SKM-1 treated with dmso at 0.1 percent for 144 hours (cell line): ENCODE results near the gene RAB6B.

Source experiments
- DNase-seq: peaks from one replicate; lab custom pipeline; 2025; ENCODE audit not compliant: unreplicated experiment; lab: John Stamatoyannopoulos, UW

The RAB6B gene

DNA sequence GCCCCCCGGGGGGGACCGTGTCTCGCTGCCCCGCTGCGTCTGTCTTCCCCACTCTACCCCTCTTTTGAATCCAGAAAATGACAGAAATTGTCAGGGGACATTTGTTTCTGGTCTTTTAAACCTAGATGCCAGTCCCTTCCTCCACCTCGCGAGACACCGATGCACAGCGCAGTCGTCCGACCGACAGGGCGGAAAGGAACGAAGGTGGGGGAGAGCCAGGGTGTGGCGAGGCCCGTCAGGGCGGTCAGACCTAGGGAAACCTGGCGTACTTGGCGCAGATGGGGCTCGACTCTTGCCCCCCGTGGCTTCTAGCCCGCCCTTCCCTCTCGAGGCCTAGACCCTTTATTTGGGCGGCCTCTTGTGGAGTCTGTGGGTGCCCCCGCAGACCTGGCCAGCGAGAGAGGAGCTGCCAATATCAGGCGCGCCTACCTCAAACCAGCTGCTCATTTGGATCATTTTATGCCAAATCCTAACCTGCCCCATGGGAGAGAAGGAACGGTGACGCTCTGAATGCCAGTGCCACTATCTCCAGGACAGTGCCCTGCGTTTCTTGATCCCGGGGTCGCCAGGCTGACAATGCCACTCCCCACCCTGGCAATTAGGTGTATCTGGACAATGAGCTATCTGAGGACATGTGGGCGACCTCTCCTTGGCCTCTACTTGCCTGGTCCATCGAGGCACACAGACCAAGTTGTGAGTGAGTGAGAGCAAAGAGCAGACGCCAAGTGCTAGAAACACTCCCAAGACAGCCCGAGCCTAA lies 500 bp upstream of the RAB6B start:
- DNase-seq: no peak

DNA sequence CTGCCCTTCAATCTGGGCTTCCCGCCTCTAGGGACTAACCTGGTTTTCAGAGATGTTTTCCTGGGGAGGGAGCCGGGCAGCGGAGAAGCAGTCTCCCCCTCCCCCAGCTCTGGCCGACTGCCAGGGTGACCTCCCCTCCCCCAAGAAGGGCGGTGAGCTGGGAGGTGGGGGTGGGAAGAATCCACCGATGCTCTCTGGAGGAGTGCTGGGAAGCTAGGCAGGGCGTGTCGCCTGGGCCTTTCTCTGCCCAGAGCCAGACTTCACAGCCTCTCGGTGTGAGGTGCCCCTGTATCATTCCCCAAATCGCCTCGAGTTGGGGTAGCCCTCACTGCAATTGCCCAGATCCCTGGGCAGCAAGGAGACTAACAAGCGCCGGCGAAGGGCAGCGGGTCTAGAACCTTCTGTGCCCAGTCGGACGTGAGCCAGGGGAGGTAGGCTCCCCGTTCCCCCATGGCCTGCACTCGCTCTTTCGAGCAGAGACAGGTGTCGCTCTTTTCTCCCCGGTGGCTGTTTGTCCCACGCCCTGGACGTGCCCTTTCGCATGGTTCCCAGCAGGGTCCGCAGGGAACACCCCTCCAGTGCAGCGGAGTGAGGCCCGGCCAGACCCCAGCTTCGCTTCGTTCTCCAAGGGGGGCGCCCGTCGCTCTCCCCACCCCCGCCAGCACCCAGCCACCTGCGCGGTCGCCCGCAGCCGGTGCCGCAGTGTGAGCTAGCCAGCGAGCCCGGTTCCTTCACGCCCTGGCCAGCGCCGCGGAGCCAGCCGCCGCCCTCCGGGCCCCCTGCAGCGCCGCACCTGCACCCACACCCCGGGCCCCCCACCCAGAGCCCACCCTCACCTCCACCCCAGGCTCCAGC lies 1.1 kb downstream of the RAB6B start:
- no peak for DNase-seq

DNA sequence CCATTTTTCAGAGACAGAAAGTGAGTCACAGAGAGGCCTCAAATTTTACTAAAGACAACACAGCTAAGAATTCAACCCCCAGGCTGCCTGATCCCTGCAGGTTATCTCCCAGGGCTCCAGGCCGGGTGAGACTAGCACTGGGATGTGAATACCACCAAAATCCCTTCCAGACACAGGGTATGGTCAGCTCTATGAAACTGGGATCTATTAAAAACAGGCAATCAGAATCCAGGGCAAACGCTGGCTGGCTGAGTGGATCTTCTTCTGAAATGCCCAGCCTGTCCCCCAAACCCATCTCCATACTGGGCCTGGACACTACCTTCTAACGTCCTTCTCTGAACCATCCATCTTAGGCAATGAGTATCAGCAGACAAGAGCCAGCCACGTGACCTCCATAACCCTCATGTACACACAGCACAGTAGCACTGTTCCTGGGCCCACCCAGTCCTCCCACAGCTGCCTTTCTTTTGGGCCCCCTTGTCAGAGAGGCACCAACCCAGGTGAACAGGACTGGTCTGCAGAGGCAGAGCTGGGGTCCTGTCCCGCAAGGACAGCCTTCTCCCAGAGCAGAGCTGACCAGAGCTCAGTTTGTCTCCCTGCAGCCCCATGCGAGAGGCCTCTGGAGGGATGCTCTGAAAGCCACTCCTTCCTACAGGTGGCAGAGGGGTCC lies 1.9 kb downstream of the RAB6B start:
- no peak for DNase-seq

DNA sequence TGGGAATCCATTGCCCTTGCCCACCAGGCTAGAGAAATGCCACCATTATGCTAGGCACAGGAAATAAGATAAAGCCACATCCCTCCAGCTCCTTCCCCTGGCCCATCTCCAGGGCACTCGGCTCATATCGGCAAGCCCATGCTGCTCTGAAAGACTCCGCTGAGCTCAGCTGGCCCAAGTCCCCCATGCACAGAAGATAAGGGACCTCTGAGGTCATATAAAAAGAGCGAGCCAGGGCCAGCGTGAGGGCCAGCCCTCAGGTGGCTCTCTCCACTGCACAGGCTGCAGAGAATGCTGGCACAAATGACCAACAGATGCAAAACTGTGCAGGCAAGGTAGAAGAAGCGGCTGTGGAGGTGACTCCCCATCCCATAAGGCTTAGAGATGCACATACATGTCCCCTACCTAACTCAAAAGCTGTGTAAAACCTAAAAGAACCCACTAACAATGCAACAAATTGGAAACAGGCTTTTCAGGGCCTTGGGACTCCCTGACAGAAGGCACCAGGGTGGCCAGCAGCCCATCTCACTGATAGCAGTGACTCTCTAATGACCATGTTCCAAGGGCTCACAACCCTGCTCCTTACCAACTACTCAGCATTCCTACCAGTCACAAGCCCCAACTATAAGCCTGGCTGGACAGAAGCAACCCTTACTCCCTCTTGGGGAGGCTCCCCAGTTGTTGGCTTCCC lies 3.0 kb downstream of the RAB6B start:
- DNase-seq: no peak

DNA sequence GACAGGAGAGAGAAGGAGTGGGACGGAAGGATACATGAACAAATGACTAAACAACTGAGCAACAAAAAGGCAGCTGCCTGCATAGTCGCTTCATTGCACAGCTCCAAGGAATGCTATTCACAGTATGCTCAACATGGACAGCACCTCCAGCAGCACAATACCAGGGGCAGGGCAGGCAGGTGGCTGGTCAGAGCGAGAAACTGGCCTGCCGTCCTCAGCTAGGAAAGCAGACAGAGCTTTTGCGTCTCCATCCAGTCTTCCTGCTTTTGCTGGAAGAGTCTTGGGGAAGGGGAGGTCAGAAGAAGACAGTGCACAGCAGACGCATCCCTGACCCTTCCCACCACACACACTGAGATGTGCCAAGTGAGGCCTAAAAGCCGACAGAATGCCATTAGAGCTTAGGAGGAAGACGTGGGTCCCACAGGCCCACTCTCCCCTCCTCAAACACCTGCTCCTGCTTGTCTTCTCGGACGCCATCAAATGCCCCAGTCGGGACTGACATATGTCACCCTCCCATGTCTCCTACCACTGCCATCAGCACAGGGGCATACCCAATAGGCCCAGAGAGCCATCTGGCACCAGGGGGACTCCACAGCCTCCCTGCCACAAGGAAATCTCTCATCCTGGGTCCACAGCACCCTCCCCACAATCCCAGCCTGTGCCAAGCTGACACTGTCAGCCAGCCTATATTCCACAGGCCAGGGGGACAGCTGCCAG lies 3.9 kb downstream of the RAB6B start:
- DNase-seq: no peak

DNA sequence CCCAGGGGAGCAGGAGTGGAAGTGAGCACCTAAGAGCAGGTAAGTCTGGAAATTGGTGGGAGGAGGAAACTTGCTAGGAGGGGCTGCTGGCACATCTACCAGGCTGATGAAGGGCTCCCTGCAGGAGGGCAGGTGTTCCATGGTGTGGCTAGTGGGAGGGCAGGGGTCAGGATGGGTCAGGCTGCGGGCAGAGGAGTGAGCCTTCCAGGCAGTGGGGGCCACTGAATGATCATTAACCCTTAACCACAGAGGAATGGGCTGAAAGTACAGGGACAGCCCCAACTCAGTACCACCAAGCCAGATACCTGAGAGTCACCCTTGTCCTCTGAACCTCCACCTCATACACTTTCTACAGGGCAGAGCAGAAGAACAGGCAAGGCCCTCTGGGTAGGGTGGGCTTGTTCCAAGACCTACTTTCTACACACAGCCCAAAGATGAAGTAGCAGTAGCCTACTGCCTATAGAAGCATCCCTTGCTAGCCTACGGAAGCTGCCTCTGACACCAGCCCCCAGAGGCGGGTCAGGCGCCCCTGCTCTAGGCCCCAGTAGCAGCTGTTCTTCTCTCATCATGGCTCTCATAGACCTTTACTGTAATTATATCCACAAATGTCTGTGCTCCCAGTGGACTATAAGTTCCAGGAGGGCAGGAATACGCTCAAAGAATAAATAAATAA lies 4.6 kb downstream of the RAB6B start:
- no peak for DNase-seq

DNA sequence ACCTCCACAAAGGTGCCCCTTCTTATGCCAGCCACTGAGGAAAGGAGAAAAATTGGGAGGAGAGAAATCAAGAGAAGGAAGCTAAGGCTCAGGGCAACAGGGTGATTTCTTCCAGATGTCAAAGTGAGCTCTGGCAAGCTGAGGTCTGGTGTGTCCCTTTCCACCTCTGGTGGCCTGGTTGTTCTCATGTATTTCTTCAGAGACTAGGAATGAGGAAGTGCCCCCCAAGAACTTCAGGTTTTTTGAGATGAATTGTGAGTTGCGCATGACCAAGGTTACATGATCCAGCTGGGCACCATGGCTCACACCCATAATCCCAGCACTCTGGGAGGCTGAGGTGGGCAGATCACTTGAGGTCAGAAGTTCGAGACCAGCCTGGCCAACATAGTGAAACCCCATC lies 5.6 kb downstream of the RAB6B start:
- peak; percentile 41 for DNase-seq

DNA sequence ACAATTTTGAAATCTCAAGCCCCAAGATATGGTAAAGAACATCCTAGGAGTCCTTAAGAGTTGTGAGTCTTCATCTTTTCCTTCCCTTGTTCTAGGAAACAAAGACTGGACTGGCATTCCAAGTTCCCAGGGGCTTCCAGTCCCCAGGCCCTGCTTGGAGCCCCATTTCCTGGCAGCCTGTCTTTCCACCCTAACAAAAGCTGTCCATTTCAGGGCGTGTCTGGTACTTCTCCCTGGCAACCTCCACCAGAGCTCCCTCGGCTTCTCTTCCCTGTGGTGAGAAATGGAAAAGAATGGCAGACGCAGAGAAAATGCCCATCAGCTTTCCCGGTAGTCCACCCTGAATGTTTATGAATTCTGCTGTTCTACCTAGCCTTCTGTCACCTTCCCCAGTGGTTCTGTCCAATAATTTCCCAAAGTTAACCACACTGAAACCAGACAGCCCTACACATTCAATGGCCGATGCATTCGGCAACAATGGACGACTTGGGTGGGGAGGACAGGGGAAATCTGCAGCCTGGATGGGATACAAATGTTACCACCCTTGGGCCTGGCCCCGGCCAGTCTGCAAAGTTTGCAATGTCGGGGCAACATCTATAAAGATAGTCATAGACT lies 6.8 kb downstream of the RAB6B start:
- no peak for DNase-seq

DNA sequence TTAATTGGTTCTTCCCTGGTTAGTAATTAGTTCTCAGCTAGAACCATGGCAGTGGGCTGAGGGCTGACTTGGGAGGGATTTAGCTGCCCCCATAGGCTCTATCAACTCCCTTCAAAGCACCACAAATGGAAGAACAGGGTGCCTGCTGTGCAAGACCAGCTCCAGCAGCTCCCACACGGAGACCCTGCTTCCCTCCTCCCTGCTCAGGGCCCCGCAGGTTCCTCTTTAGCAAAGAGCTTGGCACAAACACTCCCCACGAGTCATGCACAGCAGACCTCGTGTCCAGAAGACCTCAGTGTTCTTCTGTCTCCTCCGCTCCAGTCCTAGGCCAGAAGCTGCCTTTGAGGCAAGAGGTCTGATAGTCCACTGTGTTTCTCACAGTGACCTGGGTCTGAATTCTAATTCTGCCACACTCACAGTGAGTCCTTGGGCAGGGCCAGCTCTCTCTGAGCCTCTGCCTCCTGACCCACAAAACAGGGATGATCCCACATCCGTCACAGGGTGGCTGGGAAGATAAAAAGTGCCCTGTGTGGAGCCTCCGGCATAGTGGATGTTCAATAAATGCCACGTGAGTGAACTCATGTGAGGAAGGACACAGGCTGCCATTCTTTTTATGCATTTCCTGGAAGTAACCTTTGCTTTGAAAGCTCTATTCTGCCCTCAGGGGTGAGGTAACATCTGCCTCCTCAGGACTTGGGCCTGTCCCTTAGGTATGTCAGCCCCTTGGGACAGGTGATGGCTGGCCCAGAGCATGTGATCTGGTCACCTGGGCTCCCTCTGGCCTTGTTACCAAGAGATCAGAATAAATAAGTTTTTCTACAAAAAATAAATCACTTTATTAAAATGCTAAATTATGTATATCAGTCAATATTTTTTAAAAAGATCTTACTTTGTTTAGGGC lies 7.6 kb downstream of the RAB6B start:
- peak; percentile 31 for DNase-seq

DNA sequence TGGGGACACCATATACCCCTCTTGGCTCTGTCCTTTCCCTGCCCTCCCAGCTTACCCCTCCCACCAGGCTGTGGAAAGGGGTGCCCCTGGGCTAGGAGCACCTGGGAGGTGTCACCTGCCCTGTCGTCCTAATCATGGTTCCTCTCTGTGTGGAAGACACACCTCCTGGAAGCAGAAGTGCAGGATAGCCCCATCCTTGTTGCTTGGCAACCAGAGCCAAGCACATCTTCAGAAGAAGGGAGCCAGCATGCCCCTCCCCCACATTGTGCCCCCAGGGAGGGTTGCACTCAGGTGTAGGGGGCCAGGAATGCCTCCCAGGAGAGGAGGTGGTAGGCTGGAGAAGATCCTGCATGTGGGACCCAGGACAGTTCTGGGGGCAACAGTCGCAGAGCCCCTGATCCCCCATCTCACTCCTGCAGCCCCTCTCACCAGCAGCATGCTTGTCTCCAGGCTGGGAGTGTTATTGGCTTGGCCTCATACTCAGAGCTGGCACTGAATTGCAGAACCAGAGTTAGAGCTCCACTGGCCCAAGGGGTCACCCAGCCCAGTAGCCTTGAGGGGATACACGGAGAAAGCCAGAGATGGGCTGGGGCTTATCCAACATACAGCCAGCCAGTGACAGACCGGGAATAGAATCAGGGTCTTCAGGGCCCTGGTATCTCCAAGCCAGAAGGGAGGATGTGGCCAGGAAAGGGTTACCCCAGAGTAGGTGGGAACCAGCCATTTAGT lies 8.4 kb downstream of the RAB6B start:
- no peak for DNase-seq

DNA sequence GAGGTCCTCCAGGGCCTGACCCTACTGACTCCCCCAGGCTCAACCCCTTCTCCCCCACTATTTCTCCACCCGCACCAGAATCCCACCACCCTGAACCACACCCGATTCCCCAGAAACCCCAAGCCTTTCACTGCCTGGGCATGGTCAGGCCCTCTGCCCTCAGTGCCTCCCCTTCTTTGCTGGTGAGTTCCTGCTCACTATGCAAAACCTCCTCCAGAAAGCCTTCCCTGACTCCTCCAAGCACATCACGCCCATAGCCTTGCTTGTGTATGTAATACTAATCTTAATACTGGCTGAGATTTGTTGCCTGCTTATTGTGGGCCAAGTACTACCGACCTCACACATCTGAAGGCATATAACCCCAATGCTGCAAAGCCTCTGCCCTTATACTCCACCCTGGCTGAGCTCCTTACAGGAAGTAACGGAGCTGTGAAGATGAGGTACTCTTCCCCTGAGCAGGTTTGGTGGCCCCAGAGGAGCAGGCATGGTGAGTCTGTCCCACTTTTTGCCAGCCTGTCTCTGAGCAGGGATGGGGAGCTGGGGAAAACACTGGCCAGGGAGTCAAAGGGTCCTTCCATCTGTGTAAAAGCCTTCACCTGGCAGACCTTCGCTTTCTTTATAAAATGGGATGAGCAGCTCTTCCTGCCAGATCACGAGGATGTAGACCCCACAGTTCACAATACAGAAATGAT lies 9.5 kb downstream of the RAB6B start:
- no peak for DNase-seq

DNA sequence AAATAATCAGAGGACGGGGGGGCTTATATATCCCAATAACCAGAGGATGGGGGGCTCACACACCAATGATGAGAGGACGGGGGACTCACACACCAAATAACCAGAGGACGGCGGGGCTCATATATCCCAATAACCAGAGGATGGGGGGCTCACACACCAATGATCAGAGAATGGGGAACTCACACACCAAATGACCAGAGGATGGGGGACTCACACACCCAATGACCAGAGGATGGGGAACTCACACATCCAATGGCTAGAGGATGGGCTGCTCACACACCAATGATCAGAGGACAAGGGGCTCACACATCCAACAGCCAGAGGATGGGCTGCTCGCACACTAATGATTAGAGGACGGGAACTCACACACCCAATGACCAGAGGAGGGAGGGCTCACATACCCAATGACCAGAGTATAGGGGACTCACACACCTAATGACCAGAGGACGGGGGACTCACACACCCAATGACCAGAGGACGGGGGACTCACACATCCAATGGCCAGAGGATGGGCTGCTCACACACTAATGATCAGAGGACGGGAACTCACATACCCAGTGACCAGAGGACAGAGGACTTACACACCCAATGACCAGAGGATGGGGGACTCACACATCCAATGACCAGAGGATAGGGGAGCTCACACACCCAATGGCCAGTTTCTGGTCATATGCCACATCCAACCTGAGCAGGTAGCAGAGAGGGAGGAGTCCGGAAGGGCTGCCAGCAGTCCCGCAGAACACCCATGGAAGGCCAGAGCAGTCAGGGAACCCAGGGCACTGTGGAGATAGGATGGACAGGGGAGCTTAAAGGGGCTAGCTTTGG lies 10.6 kb downstream of the RAB6B start:
- DNase-seq: no peak

DNA sequence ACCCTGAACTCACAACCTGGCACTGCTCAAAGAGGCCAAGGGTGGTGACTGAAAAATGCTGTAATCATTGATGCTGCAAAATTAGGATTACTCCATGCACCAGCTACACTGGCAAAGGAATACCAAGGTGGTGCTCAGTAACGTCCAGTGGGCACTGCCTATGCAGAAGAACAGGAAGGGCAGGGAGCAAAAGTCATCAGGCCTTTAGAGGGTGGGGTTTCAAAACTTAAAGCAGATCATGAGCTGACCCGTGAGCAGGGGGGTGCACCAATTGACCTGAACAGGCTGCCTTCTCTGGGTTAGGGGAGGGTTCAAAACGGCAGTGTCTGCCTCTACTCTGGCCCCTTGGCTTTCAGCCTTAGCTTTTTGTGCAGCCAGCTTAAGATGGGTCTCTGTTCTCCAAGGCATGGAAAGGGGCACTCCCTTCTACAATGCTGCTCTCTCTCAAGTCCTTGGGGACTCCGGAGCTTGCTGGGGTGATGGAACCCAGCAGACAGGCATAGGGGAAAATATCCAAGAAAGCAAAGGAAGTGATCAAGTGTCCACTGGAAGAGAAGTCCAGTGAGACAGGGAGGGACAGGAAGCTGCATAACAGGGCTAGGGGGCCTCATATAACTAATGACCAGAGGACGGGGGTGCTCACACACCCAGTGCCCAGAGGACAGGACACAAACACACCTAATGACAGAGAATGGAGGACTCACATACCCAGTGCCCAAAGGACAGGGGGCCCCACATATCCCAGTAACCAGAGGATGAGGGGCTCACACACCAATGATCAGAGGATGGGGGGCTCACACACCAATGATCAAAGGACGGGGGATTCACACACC lies 11.4 kb downstream of the RAB6B start:
- DNase-seq: no peak

DNA sequence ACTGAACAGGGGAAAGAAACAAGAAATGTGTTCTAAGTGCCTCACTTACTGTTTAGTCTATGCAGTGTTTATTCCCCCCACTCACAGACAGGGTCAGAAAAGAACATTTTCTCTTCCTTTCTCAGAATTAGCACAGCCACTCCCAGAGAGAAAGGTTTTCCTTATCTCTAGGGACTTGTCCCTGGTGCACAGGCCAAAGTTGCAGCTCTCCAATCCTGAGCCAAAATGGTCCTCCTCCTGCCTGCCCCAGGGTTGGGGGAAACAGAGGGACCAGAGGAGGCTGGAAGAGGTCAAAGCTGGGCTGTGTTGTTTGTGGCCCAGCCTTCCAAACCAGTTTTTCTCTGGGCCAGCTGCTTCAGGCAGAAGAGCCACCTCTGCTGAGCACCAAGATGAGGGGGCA lies 12.0 kb downstream of the RAB6B start:
- DNase-seq: no peak

DNA sequence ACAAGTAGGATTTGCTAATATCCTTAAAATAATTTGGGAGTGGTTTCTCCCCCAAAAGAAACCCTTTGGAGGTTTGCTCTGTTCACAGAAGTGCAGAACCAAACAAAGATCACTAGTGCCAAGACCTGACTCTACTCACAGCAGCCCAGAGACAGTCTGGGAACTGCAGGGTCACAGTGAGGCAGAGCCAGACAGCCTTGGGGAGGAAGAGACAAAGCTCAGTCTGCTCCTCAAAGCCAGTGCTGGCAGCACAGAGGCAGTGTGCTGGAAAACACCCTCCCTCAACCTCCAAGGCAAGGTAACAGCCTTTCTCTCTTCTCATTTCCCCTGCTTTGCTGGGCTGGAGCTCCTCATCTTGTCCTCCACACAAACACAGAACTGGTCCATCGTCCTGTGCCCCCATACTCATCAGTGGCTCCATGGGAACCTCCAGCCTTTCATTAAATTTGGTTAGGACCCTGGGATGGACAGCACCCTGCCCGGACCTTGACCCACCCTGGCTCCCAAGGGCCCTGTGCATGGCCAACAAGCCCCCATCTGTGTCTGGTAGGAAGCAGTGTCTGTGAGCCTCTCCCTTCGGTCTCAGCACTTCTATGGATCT lies 12.6 kb downstream of the RAB6B start:
- DNase-seq: no peak
